T-helper 2 cell treated with Interferon-gamma antibody and Interleukin-4, amounts not matched to agents 100 ng/mL and 5 ng/mL, for 36 hours (primary cell): ENCODE data around the gene RNF182. TPM values are rescaled to one million over a fixed set of nuclear protein-coding genes. Genes with fewer than 3 reads are reported as not detected.
"Not testable (repeated sequence)": the region's sequence is repeated elsewhere in the genome, so short reads cannot be mapped to it uniquely, and the experiment has no call there.

Experiments
- intact Hi-C: fragments of 100-400 bp; cut with micrococcal nuclease; formaldehyde crosslinking; loops from one replicate; pipeline ENCODE4 v1.15.1; 2023
- total RNA-seq: library from RNA; stranded (reverse); gene quantifications from 2 replicates; pipeline ENCODE4 v1.2.3, GENCODE V29; 2022

Gene RNF182
- total RNA-seq, 1 donor from 2014 or later = not detected

- intact Hi-C loops = no loop called here
These were observed 73.6 kb downstream of the RNF182 start for GRCh38 chr6:13998356-13998755.

DNA sequence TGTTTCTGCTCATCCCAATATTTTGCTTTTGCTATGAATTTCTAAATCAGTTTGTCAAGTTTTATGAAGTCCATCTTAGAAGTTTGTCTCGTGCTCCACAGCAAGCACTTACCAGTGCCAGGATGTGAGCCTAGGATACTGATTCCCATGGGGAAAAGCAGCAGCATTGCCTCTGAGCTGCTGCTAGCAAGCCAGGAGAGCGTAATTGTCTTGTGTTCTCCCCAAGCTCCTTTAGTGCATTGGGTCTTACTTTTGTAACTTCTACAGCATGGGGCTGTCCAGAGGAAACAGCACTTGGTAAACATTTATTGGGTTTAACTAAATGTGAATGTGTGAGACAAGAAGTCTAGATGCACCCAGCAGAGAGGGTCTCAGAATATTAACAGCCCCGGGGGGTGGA lies 76.1 kb downstream of the RNF182 start:
- intact Hi-C loops = no loop called here

GRCh38 chr6:14001329-14002012 lies 76.7 kb downstream of the RNF182 start:
- intact Hi-C loops = no loop called here

- intact Hi-C loops = no loop called here
These were observed 77.6 kb downstream of the RNF182 start for GRCh38 chr6:14002176-14002947.

- intact Hi-C loops = no loop called here
These were observed 79.5 kb downstream of the RNF182 start for GRCh38 chr6:14004258-14004657.

GRCh38 chr6:14008809-14009208 lies 84.1 kb downstream of the RNF182 start:
- intact Hi-C loops = no loop called here

DNA sequence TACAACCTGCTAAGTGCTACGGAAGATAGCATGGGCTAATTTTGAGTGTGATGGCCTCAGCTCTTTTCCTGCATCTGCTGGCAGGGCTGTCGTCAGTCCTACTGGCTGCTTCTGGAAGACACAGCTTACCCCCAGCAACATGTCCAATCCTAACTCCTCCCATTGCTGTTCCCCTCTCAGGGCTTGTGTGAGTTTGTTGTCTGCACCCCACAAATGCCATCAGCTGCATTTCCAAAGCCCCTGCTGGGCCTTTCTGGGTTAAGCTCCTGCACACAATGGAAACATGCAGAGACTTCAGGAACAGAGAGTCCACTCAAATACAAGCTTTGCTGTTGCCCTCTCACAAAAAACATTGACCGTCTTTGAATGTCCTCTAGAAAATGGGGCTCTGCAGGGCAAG lies 84.7 kb downstream of the RNF182 start:
- intact Hi-C loops = no loop called here

- intact Hi-C loops = no loop called here
These were observed 85.5 kb downstream of the RNF182 start for GRCh38 chr6:14010275-14010674.

DNA sequence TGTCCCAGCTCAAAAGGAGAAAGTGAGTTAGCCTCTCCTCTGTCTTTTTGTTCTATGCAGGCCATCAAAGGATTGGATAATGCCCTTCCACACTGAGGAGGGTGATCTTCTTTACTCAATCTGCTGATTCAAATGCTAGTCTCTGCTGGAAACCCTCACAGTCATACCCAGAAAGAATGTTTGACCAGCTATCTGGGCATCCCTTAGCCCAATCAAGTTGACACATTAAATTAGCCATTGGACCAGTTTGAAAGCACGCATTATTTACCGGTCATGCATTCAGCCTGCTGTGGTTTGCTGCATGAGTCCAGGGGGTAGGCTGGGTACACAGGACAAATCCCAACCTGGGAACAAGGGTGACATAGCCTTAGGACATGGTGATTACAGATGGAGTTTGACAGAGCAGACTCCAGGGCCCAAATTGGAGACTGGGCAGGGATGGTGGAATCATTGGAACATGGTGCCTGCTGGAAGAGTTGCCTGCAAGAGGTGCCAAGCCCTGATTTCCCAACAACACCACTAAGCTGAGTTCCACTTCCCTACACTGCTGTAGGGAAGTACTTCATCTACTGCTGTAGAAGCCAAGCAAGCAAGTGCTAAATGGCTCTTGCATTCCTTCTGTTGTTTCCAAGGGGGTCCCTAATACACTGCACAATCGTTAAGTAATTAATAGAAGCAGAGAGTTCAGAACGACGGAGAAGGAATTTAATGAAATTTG lies 87.7 kb downstream of the RNF182 start:
- intact Hi-C loops = no loop called here

DNA sequence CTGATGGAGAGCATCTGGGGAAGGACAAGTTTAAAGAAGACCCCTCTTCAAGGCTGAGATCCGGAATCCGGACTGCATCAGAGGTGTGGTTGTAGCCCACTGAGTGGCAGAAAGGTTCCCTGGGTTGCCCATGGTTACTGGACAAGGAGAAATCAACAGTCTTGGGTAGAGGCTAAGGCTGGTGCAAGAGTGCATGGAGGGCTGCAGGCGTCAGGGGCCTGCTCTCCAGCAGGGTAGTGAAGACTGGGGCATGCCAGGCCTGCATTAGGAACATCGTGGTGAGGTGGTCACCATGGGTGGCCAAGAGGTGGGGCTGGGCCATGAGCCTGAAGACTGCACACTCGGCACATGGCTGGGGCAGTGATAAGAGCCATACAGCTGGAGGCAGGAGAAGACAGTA lies 91.2 kb downstream of the RNF182 start:
- intact Hi-C loops = no loop called here

DNA sequence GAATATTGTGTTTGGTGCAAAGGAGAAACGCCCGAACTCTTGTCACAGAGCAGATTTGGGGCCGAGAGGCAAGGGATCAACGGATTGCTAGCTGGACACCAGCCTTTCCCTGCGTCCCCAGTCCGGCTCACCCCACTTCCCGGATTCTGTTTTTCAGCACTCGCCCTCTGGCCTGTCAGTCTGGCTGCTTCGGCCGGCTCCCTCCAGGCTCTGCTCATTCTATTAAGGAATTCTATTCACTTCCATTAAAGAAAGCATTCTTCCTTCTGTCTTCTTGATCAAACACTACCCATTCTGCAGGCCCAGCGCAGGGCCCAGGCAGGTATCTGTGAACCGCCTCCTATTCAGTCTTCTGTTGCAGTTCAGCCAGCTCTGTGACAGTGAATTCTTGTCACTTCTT lies 91.7 kb downstream of the RNF182 start:
- intact Hi-C loops = no loop called here

DNA sequence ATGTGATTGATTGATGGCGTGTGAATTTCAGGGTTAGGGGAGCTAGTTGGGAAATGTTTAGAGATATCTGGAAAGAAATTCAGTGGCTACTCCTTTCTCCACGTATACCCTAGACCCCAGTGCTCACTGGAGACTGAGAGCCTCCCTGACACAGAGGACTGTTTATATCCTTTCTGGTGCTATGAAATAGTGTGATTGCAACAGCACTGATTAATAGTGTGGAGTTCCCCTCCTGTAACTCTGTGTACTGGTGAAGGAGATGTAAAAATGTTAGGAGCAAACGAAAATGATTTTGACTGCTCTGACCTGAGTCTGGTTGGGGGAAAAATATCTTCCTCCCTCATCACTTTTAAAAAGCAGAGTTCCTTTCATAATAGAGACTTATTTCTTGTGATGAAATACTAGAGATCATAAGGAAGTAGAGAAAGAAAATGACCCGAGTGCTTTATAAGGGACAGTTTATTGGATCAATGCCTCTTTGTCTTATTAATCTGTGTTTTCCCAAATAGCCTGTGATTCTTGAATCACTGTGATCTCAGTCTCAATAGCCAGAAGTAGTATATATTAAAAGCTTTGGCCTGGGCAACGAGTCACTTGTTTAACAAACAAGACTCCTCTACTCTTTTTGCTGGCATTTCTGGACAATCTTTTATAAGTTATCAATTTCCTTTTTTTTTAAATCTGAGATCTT lies 92.3 kb downstream of the RNF182 start:
- intact Hi-C loops = no loop called here

DNA sequence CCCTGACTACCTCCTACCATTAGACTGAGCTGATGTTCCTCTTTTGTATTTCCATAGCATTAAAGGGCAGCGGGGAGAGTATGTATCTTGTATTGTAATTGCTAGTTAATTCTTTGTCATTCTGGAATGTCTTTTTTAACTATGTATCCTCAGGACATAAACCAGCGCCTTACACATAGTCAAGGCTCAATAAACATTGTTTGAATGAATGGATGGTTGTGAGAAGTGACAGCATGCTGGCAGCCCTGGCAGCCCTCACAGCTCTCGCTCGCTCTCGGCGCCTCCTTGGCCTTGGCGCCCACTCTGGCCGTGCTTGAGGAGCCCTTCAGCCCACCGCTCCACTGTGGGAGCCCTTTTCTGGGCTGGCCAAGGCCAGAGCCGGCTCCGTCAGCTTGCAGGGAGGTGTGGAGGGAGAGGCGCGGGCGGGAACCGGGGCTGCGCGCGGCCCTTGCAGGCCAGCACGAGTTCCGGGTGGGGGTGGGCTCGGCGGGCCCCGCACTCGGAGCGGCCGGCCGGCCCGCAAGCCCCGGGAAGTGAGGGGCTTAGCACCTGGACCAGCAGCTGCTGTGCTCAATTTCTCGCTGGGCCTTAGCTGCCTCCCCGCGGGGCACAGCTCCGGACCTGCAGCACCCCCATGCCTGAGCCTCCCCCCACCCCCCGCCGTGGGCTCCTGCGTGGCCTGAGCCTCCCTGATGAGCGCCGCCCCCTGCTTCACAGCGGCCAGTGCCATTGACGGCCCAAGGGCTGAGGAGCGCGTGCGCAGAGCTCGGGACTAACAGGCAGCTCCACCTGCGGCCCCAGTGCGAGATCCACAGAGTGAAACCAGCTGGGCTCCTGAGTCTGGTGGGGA lies 93.1 kb downstream of the RNF182 start:
- intact Hi-C loops = no loop called here

- intact Hi-C loops = not testable (repeated sequence)
These were observed 93.8 kb downstream of the RNF182 start for GRCh38 chr6:14018559-14018958.

- intact Hi-C loops = no loop called here
These were observed 95.8 kb downstream of the RNF182 start for GRCh38 chr6:14020551-14020950.

GRCh38 chr6:14021449-14021848 lies 96.7 kb downstream of the RNF182 start:
- intact Hi-C loops = no loop called here

GRCh38 chr6:14022673-14023072 lies 97.9 kb downstream of the RNF182 start:
- intact Hi-C loops = no loop called here

DNA sequence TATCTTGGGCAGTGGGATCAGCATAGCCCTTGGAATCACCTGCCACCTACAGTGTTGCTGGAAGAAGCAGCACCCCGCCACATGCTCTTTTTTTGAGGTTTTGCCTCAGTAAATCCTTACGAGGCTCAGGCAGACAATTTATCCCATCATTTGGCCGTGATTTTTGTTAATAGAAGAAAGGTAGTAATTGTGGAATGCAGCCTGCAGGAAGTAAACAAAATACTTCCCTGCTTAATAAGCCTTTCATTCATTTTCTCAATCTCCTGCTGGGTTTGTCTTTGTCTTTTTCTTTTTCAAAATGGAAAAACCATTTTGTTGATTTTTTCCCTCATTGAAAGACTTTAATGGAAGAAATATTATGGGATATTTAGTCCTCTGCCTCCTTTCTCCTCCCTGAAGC lies 99.1 kb downstream of the RNF182 start:
- intact Hi-C loops = no loop called here

DNA sequence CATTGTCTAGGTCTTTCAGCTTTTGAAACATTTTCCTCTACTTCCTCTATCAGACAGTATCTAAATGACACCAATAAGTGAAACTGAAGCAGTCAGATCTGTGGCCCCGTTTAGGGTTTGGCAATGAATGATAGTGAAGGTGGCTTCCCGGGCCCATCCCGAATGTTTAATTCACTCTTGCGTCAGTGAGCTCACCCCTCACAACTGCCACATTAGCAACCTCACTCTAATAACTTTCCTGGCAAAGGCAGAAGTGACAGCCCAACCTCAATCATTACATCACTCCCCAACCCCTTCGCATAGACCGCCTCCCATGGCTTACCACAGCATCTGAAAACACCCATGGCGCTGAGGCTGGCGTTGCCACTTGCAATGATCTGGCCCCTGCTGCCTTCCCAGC lies 100.4 kb downstream of the RNF182 start:
- intact Hi-C loops = no loop called here

DNA sequence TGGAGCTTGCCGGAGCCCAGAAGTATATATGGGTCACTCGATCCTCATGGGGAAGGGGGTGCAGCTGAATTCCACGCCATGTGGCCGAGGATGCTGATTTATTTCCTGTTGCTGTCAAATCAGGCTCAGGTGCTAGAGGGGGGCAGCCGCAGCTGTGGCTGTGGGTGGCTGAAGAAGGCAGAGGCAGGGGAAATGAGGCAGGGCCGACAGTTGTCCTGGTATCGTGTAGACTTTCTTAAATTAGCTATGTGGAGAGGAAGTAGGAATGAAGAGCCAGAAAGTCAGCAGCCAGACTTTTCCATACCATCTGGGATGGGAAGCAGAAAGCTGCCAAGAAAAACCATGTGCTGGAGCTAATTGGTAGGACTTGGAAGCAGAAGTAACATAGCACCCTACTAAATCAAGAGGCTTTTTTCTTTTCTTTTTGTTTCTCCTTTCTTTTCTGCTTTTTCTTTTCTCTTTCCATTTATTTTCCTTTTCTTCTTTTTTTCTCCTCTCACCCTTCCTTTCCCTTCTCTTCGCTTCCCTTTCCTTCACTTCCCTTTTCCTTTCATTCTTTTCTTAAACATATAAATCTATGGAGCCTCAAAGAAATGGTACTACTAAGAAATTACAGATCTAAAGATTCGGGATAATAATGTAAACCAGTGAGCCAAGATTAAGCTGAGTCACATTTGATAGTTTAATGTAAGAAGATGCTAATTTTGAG lies 102.2 kb downstream of the RNF182 start:
- intact Hi-C loops = no loop called here
